ENCODE measurements around the gene TFAP2C.

GRCh38 chr20:56624786-56625681, 4.1 kb upstream of the TFAP2C start:
- TF ChIP-seq ZNF212 (CRISPR knock-in tag; IDR thresholded peaks at IDR 0.05) (no peak), KLF16 (IDR thresholded peaks at IDR 0.05) (no peak), USF2 (CRISPR knock-in tag; IDR thresholded peaks at IDR 0.05) (no peak), ARNT (IDR thresholded peaks at IDR 0.05) (no peak), POLR2AphosphoS2 (IDR thresholded peaks at IDR 0.05; ENCODE audit: low read length) (no peak), FOXK1 (CRISPR knock-in tag; IDR thresholded peaks at IDR 0.05; ENCODE audit: borderline replicate concordance) (no peak), MTA3 (IDR thresholded peaks at IDR 0.05; ENCODE audit: borderline replicate concordance) (no peak), POU5F1 (IDR thresholded peaks at IDR 0.05; ENCODE audit: borderline replicate concordance, low read depth, low read length, partially characterized antibody) (no peak), NR2C2 (CRISPR knock-in tag; IDR thresholded peaks at IDR 0.05) (no peak), NR2C2 (tag; IDR thresholded peaks at IDR 0.05) (no peak), ZSCAN29 (IDR thresholded peaks at IDR 0.05) (no peak), CTBP1 (IDR thresholded peaks at IDR 0.05; ENCODE audit: borderline replicate concordance) (no peak), CTCF (IDR thresholded peaks at IDR 0.05 in 2 of 3, conservative IDR thresholded peaks at IDR 0.05 in 1 of 3; ENCODE audit: insufficient read depth in 2 of 3, low read depth in 1 of 3, low read length in 3 of 3) (no peak), NFE2L1 (tag; IDR thresholded peaks at IDR 0.05; ENCODE audit: borderline replicate concordance, low read depth) (no peak), SP1 (CRISPR knock-in tag; IDR thresholded peaks at IDR 0.05) (no peak)

Measured in K562 (cell line).